Gastrocnemius medialis (tissue), 4 donors: Measurements from ENCODE around the gene ARHGEF17.

Source experiments
- CTCF ChIP-seq, 5 experiments: fragments of 450-650 bp in 3 of 5; fragments of 200-600 bp in 2 of 5; sonication (generic) in 2 of 5; IDR thresholded peaks in 4 of 5; conservative IDR thresholded peaks in 1 of 5; 1 replicate in 4 of 5; 2 replicates in 1 of 5; pipeline ENCODE4 v1.5.1; 2016 to 2019; ENCODE audit warnings: antibody characterized with exemption in 5 of 5, mild to moderate bottlenecking in 3 of 5, moderate library complexity in 3 of 5
- POLR2A ChIP-seq, 2 donors: fragments of 450-650 bp; IDR thresholded peaks; one replicate each; pipeline ENCODE4 v1.6.1; 2017; ENCODE audit warnings: antibody characterized with exemption in 2 of 2, mild to moderate bottlenecking in 2 of 2, moderate library complexity in 2 of 2

- TF ChIP-seq POLR2A (IDR thresholded peaks at IDR 0.05) (no peak), CTCF (IDR thresholded peaks at IDR 0.05 in 4 of 5, conservative IDR thresholded peaks at IDR 0.05 in 1 of 5) (no peak)
These were observed 17.5 kb upstream of the ARHGEF17 start for GRCh38 chr11:73290536-73290935.
